BJ (cell line): Measurements from ENCODE around the gene CUBN. TPM values are rescaled to one million over a fixed set of nuclear protein-coding genes. Genes with fewer than 3 reads are reported as not detected.

Experiments used
- CTCF ChIA-PET: fragments of 350-600 bp; formaldehyde crosslinking; extraction: SDS; loops from one replicate; lab custom pipeline; 2021; ENCODE audit warnings: antibody characterized with exemption, inconsistent platforms; lab: Yijun Ruan, JAX
- POLR2A ChIA-PET: fragments of 300-600 bp; sonication (Branson Sonifier 250); formaldehyde crosslinking; extraction: SDS; loops from one replicate; lab custom pipeline; 2021; ENCODE audit warnings: antibody characterized with exemption; lab: Charles Lee
- DNase-seq: peaks from one replicate; pipeline ENCODE4 v3.0.0-alpha.2; 2011; ENCODE audit warnings: low read depth
- H3K27me3 ChIP-seq: 2 replicates; pipeline ENCODE4 v1.6.0; 2011; ENCODE audit warnings: low read length; ENCODE audit not compliant: control insufficient read depth, insufficient read depth
- H3K36me3 ChIP-seq: 2 replicates; pipeline ENCODE4 v1.5.1; 2011; ENCODE audit warnings: low read length; ENCODE audit not compliant: control insufficient read depth, insufficient read depth
- H3K4me3 ChIP-seq: 2 replicates; pipeline ENCODE4 v1.5.1; 2011; ENCODE audit warnings: low read depth, mild to moderate bottlenecking, control low read depth, low read length
- CTCF ChIP-seq: IDR thresholded peaks from 2 replicates; pipeline ENCODE4 v1.5.1; 2011; ENCODE audit warnings: low read depth, mild to moderate bottlenecking, control low read depth, inconsistent platforms, low read length, moderate library complexity; ENCODE audit not compliant: insufficient read depth
- polyA minus RNA-seq: library from RNA; depleted of rRNA, polyadenylated mRNA; stranded (reverse); fragments of >200 nt; gene quantifications from 2 replicates; pipeline ENCODE4 v1.2.3, GENCODE V29; 2011; rRNA and poly(A)+ RNA removed
- polyA plus RNA-seq: library from polyadenylated mRNA; depleted of rRNA; stranded (reverse); fragments of >200 nt; gene quantifications from 2 replicates; pipeline ENCODE4 v1.2.3, GENCODE V29; 2011; rRNA removed

CUBN gene
- polyA plus RNA-seq = 0.39 TPM in 2 replicates
- polyA minus RNA-seq = 0.72 and 0.81 TPM in 2 replicates

GRCh38 chr10:17129741-17130140, at the start of gene CUBN:
Gene CUBN (minus strand): TSS chr10:17129811. CDS start chr10:17129765, 46 bp downstream.
- DNase-seq = no peak
- no peak for TF ChIP-seq CTCF
- H3K4me3 ChIP-seq = no peak within 1 kb of the TSS
- ChIA-PET POLR2A (no interaction called here), CTCF (no interaction called here)
- H3K27me3 ChIP-seq = no peaks in the 10 kb centered on the region
- H3K36me3 ChIP-seq = no peaks in the 10 kb centered on the region

- H3K27me3 ChIP-seq = no peaks in the 10 kb centered on the region
- no peak for TF ChIP-seq CTCF
- H3K36me3 ChIP-seq = no peaks in the 10 kb centered on the region
- no peak for DNase-seq
- no peak overlapping the region for H3K4me3 ChIP-seq
- POLR2A ChIA-PET = no interaction called here
- CTCF ChIA-PET = interaction anchor here (0.6 to 1.2 kb wide), 3 partner anchors 12 to 326 kb away, joined by 3 to 4 read pairs (median 3); no protein-coding TSS in a partner anchor
Observed at GRCh38 chr10:17179002-17179401, 49.4 kb upstream of the CUBN start.

- DNase-seq = no peak
- ChIA-PET CTCF (interaction anchor here (1.0 kb wide), 1 partner anchor 325 kb away, joined by 4 read pairs; no protein-coding TSS in a partner anchor), POLR2A (no interaction called here)
- no peak for TF ChIP-seq CTCF
- H3K36me3 ChIP-seq = no peaks in the 10 kb centered on the region
- H3K4me3 ChIP-seq = no peak overlapping the region
- no peaks in the 10 kb centered on the region for H3K27me3 ChIP-seq
Observed at GRCh38 chr10:17178006-17178405, 48.4 kb upstream of the CUBN start.

- TF ChIP-seq CTCF = no peak
- H3K36me3 ChIP-seq = no peaks in the 10 kb centered on the region
- no peak overlapping the region for H3K4me3 ChIP-seq
- no peaks in the 10 kb centered on the region for H3K27me3 ChIP-seq
- ChIA-PET POLR2A (no interaction called here), CTCF (no interaction called here)
- DNase-seq = no peak
Observed at GRCh38 chr10:17177014-17177413, 47.4 kb upstream of the CUBN start.

GRCh38 chr10:17176091-17176490, 46.5 kb upstream of the CUBN start:
- DNase-seq = no peak
- no peaks in the 10 kb centered on the region for H3K36me3 ChIP-seq
- H3K4me3 ChIP-seq = no peak overlapping the region
- no peak for TF ChIP-seq CTCF
- H3K27me3 ChIP-seq = no peaks in the 10 kb centered on the region
- CTCF ChIA-PET = no interaction called here
- POLR2A ChIA-PET = no interaction called here
